K562 (cell line): Measurements from ENCODE around the gene AGAP3. TPM values are rescaled to one million over a fixed set of nuclear protein-coding genes. Genes with fewer than 3 reads are reported as not detected.

Source experiments
- ARID4B ChIP-seq: sonication (generic); formaldehyde crosslinking; IDR thresholded peaks from 2 replicates; pipeline ENCODE4 v1.8.0; 2022; ENCODE audit warnings: mild to moderate bottlenecking, missing genetic modification reagents
- HDAC8 ChIP-seq: fragments of 450-650 bp; IDR thresholded peaks from 2 replicates; pipeline ENCODE4 v1.6.1; 2016; ENCODE audit warnings: mild to moderate bottlenecking, missing genetic modification characterization, moderate library complexity, missing compliant biosample characterization
- NEUROD1 ChIP-seq: fragments of 150-350 bp; IDR thresholded peaks from 2 replicates; pipeline ENCODE4 v1.6.1; 2014; ENCODE audit warnings: borderline replicate concordance, low read length, low read depth; ENCODE audit not compliant: partially characterized antibody
- RAD51 ChIP-seq: fragments of 450-650 bp; IDR thresholded peaks from 2 replicates; pipeline ENCODE4 v1.7.1; 2016; ENCODE audit warnings: low read depth, mild to moderate bottlenecking, borderline replicate concordance
- SETDB1 ChIP-seq: IDR thresholded peaks from one replicate; pipeline ENCODE4 v1.6.1; 2012; ENCODE audit warnings: low read length, control low read depth, inconsistent platforms
- SIN3A ChIP-seq, 2 experiments: fragments of 150-350 bp in 1 of 2; IDR thresholded peaks; 2 replicates each; pipeline ENCODE4 v1.6.1; 2011 to 2016; ENCODE audit warnings: borderline replicate concordance in 2 of 2, low read depth in 2 of 2, low read length in 2 of 2, mild to moderate bottlenecking in 2 of 2, moderate library complexity in 2 of 2; ENCODE audit not compliant: control insufficient read depth in 1 of 2
- TEAD4 ChIP-seq, 2 experiments: sonication (generic) in 1 of 2; formaldehyde crosslinking in 1 of 2; IDR thresholded peaks; 2 replicates each; pipeline versions ENCODE4 v1.6.1 to v1.8.0; 2012 to 2022; ENCODE audit warnings: borderline replicate concordance in 1 of 2, inconsistent platforms in 1 of 2, low read length in 1 of 2, mild to moderate bottlenecking in 1 of 2, missing genetic modification reagents in 1 of 2
- USF1 ChIP-seq: sonication (generic); formaldehyde crosslinking; IDR thresholded peaks from 2 replicates; pipeline ENCODE4 v1.9.0; 2022; ENCODE audit warnings: mild to moderate bottlenecking, missing genetic modification reagents
- ZFP1 ChIP-seq: fragments of 450-650 bp; formaldehyde crosslinking; IDR thresholded peaks from 2 replicates; pipeline ENCODE4 v1.4.0; 2020; ENCODE audit warnings: mild to moderate bottlenecking, mixed read lengths
- ZNF134 ChIP-seq: fragments of 250-450 bp; sonication (Bioruptor Pico); conservative IDR thresholded peaks from 2 replicates; pipeline ENCODE4 v1.4.0; 2020
- ZNF444 ChIP-seq: fragments of 250-450 bp; sonication (Bioruptor Pico); IDR thresholded peaks from 2 replicates; pipeline ENCODE4 v1.4.0; 2020; ENCODE audit warnings: mild to moderate bottlenecking, moderate library complexity
- polyA plus RNA-seq, 8 experiments: library from polyadenylated mRNA; depleted of rRNA in 4 of 8; stranded (reverse) in 5 of 8; unstranded in 3 of 8; fragments of >200 nt; fragmentation: Nextera tagmentation in 2 of 8; fragmentation: Illumina TruSeq in 1 of 8; extraction: Ambion mirVana in 2 of 8; extraction: Trizol in 1 of 8; gene quantifications; 2 replicates each; pipeline versions ENCODE4 v1.2.1 to v1.2.3, GENCODE V29; 2011 to 2014; ENCODE audit warnings: inconsistent platforms in 1 of 8, missing spikeins in 1 of 8
- total RNA-seq, 7 experiments: library from RNA; depleted of rRNA in 6 of 7; stranded (reverse); fragments of >200 nt in 6 of 7; fragmentation: Illumina TruSeq in 2 of 7; extraction: Trizol in 2 of 7; gene quantifications; 2 replicates each; pipeline versions ENCODE4 v1.2.1 to v1.2.3, GENCODE V29; 2011 to 2021; ENCODE audit warnings: low replicate concordance in 1 of 7
- TF ChIP-seq, protein P1 (sequence below): fragments of 450-650 bp; formaldehyde crosslinking; IDR thresholded peaks from 2 replicates; pipeline ENCODE4 v1.4.0; 2020; ENCODE audit warnings: mild to moderate bottlenecking, mixed read lengths
- TF ChIP-seq, protein P2 (sequence below): sonication (generic); formaldehyde crosslinking; IDR thresholded peaks from 2 replicates; pipeline ENCODE4 v1.8.1; 2023; ENCODE audit warnings: mild to moderate bottlenecking, missing genetic modification reagents
- TF ChIP-seq, protein P3 (sequence below): IDR thresholded peaks from 3 replicates; pipeline ENCODE4 v1.6.1; 2011; ENCODE audit warnings: borderline replicate concordance, mild to moderate bottlenecking; ENCODE audit not compliant: insufficient read length, insufficient read depth
- TF ChIP-seq, protein P4 (sequence below): fragments of 450-650 bp; formaldehyde crosslinking; IDR thresholded peaks from 2 replicates; pipeline ENCODE4 v1.4.0; 2020; ENCODE audit warnings: mild to moderate bottlenecking, moderate library complexity

The AGAP3 gene
- total and polyA plus RNA-seq, 9 of the 15 experiments (the other 6 are each of a cell fraction or from before 2014, with no cell fraction given), result 3.4 to 208 (median 62.2) TPM

GRCh38 chr7:151057506-151057988 lies 28.7 kb upstream of the AGAP3 start, which contains the start of gene CDK5 (continued):
- TF ChIP-seq ARID4B (no peak), RAD51 (no peak), NEUROD1 (peak; percentile 13), HDAC8 (tag) (peak; percentile 47; the same call in 1 of the 2 replicates), SETDB1 (peak; percentile 8), ZNF444 (CRISPR knock-in tag) (0 out of 2 replicates have a peak, but pooled peaks have one; percentile 13), USF1 (CRISPR knock-in tag) (0 out of 2 replicates have a peak, but pooled peaks have one; percentile 4), ZFP1 (CRISPR knock-in tag) (0 out of 2 replicates have a peak, but pooled peaks have one; percentile 37), SIN3A (IDR thresholded peaks at IDR 0.05; ENCODE audit: borderline replicate concordance in 2 of 2, control insufficient read depth in 1 of 2, low read depth in 2 of 2, low read length in 2 of 2) (0 out of 4 replicates have a peak, but pooled peaks of 1 of the 2 experiments have one; percentile 73), TEAD4 (IDR thresholded peaks at IDR 0.05; ENCODE audit: low read length) (0 out of 2 replicates have a peak, but pooled peaks have one; percentile 15), TEAD4 (CRISPR knock-in tag; IDR thresholded peaks at IDR 0.05; ENCODE audit: borderline replicate concordance) (no peak), ZNF134 (CRISPR knock-in tag) (no peak; the same call in 1 of the 2 replicates)
- TF ChIP-seq, protein P1, sequence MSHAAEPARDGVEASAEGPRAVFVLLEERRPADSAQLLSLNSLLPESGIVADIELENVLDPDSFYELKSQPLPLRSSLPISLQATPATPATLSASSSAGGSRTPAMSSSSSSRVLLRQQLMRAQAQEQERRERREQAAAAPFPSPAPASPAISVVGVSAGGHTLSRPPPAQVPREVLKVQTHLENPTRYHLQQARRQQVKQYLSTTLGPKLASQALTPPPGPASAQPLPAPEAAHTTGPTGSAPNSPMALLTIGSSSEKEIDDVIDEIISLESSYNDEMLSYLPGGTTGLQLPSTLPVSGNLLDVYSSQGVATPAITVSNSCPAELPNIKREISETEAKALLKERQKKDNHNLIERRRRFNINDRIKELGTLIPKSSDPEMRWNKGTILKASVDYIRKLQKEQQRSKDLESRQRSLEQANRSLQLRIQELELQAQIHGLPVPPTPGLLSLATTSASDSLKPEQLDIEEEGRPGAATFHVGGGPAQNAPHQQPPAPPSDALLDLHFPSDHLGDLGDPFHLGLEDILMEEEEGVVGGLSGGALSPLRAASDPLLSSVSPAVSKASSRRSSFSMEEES (CRISPR knock-in tag), result no peak
- TF ChIP-seq, protein P2, sequence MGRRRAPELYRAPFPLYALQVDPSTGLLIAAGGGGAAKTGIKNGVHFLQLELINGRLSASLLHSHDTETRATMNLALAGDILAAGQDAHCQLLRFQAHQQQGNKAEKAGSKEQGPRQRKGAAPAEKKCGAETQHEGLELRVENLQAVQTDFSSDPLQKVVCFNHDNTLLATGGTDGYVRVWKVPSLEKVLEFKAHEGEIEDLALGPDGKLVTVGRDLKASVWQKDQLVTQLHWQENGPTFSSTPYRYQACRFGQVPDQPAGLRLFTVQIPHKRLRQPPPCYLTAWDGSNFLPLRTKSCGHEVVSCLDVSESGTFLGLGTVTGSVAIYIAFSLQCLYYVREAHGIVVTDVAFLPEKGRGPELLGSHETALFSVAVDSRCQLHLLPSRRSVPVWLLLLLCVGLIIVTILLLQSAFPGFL (CRISPR knock-in tag), result 0 out of 2 replicates have a peak, but pooled peaks have one; percentile 4
- TF ChIP-seq, protein P3, sequence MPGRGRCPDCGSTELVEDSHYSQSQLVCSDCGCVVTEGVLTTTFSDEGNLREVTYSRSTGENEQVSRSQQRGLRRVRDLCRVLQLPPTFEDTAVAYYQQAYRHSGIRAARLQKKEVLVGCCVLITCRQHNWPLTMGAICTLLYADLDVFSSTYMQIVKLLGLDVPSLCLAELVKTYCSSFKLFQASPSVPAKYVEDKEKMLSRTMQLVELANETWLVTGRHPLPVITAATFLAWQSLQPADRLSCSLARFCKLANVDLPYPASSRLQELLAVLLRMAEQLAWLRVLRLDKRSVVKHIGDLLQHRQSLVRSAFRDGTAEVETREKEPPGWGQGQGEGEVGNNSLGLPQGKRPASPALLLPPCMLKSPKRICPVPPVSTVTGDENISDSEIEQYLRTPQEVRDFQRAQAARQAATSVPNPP, result no peak
- TF ChIP-seq, protein P4, sequence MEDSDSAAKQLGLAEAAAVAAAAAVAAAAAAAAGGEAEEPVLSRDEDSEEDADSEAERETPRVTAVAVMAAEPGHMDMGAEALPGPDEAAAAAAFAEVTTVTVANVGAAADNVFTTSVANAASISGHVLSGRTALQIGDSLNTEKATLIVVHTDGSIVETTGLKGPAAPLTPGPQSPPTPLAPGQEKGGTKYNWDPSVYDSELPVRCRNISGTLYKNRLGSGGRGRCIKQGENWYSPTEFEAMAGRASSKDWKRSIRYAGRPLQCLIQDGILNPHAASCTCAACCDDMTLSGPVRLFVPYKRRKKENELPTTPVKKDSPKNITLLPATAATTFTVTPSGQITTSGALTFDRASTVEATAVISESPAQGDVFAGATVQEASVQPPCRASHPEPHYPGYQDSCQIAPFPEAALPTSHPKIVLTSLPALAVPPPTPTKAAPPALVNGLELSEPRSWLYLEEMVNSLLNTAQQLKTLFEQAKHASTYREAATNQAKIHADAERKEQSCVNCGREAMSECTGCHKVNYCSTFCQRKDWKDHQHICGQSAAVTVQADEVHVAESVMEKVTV (CRISPR knock-in tag), result 0 out of 2 replicates have a peak, but pooled peaks have one; percentile 25
